Measurements from ENCODE around the gene ADGRG6. TPM values are rescaled to one million over a fixed set of nuclear protein-coding genes. Genes with fewer than 3 reads are reported as not detected.

Gene ADGRG6
- total RNA-seq, 1 donor from 2014 or later = 0.39 TPM

GRCh38 chr6:142336787-142337186 lies 35.0 kb downstream of the ADGRG6 start:
- no peaks in the 10 kb centered on the region for H4K20me1 ChIP-seq (ENCODE audit: low read depth)
- no peaks in the 10 kb centered on the region for H3K36me3 ChIP-seq
- Mint-ChIP-seq H3K36me3 (no peaks in the 10 kb centered on the region), H3K27ac (no peak overlapping the region), H3K9me3 (no peaks in the 10 kb centered on the region), H3K27me3 (ENCODE audit: insufficient read depth, low read depth) (no peaks in the 10 kb centered on the region), H3K4me1 (peaks cover 12% of the 10 kb centered on the region), H3K4me3 (no peak overlapping the region)
- no peak overlapping the region for H2AFZ ChIP-seq (replicated peaks)
- TF ChIP-seq CTCF (IDR thresholded peaks at IDR 0.05) (no peak), EZH2phosphoT487 (IDR thresholded peaks at IDR 0.05) (no peak), EZH2 (IDR thresholded peaks at IDR 0.05) (no peak)
- H3K4me3 ChIP-seq = no peak overlapping the region
- no peak overlapping the region for H3K27ac ChIP-seq
- no peak overlapping the region for H3K4me2 ChIP-seq
- DNase-seq (ENCODE audit: low spot score) = no peak
- H3K9me3 ChIP-seq (ENCODE audit: low read depth) = no peaks in the 10 kb centered on the region
- no peak overlapping the region for H3K9ac ChIP-seq
- no peaks in the 10 kb centered on the region for H3K27me3 ChIP-seq
- H3F3A ChIP-seq (ENCODE audit: low read depth) = no peaks in the 10 kb centered on the region
- H3K79me2 ChIP-seq (ENCODE audit: low read depth) = no peaks in the 10 kb centered on the region
- H3K4me1 ChIP-seq = no peaks in the 10 kb centered on the region

- DNase-seq (ENCODE audit: low spot score) = no peak
- Mint-ChIP-seq H3K27me3 (ENCODE audit: insufficient read depth, low read depth) (no peaks in the 10 kb centered on the region), H3K27ac (no peak overlapping the region), H3K36me3 (no peaks in the 10 kb centered on the region), H3K4me1 (peaks cover 12% of the 10 kb centered on the region), H3K4me3 (no peak overlapping the region), H3K9me3 (no peaks in the 10 kb centered on the region)
- Histone ChIP-seq H3K36me3 (no peaks in the 10 kb centered on the region), H3K9me3 (ENCODE audit: low read depth) (no peaks in the 10 kb centered on the region), H3K79me2 (ENCODE audit: low read depth) (no peaks in the 10 kb centered on the region), H3K4me2 (no peak overlapping the region), H3F3A (ENCODE audit: low read depth) (no peaks in the 10 kb centered on the region), H3K4me1 (no peaks in the 10 kb centered on the region), H3K9ac (no peak overlapping the region), H4K20me1 (ENCODE audit: low read depth) (no peaks in the 10 kb centered on the region), H3K4me3 (no peak overlapping the region), H3K27me3 (no peaks in the 10 kb centered on the region), H2AFZ (replicated peaks) (no peak overlapping the region), H3K27ac (no peak overlapping the region)
- TF ChIP-seq CTCF (IDR thresholded peaks at IDR 0.05) (no peak), EZH2phosphoT487 (IDR thresholded peaks at IDR 0.05) (no peak), EZH2 (IDR thresholded peaks at IDR 0.05) (no peak)
Measured at GRCh38 chr6:142339113-142339512, 37.3 kb downstream of the ADGRG6 start.

DNA sequence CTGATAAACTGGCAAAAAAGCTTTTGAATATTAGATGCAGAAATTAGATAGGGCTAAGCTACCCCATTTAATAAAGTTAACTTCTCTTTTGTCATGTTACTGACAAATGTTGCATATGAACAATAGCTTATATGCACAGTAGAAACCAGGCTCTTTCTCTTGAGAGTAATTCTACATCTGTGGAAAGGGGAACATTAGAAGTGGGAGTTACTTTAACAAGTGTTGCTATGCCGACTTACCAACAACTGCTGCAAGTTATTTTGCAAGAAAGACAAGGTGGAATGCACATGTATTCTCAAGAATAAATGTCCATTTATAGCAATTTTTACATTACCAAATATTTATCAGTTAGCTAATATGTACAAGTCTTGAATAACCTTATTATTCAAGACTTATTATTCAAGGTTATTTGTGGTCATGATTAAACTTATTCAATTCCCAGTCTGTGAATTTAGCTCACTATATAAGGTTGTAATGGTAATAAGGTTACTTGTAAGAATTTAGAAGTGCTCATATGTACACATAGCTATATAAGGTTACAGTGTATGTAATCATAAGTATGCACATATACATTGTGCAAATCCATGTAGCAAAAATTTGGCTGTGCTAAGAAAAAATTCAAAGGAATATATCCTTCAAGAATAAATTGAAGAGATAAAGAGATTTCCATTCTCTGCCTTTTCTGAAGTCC lies 38.3 kb downstream of the ADGRG6 start:
- Histone ChIP-seq H3K27me3 (no peaks in the 10 kb centered on the region), H2AFZ (replicated peaks) (no peak overlapping the region), H4K20me1 (ENCODE audit: low read depth) (no peaks in the 10 kb centered on the region), H3K4me3 (no peak overlapping the region), H3F3A (ENCODE audit: low read depth) (no peaks in the 10 kb centered on the region), H3K36me3 (no peaks in the 10 kb centered on the region), H3K4me2 (no peak overlapping the region), H3K9ac (no peak overlapping the region), H3K79me2 (ENCODE audit: low read depth) (no peaks in the 10 kb centered on the region), H3K4me1 (no peaks in the 10 kb centered on the region), H3K9me3 (ENCODE audit: low read depth) (no peaks in the 10 kb centered on the region), H3K27ac (no peak overlapping the region)
- no peak for DNase-seq (ENCODE audit: low spot score)
- H3K27me3 Mint-ChIP-seq (ENCODE audit: insufficient read depth, low read depth) = no peaks in the 10 kb centered on the region
- H3K4me1 Mint-ChIP-seq = peaks cover 12% of the 10 kb centered on the region
- H3K9me3 Mint-ChIP-seq = no peaks in the 10 kb centered on the region
- TF ChIP-seq CTCF (IDR thresholded peaks at IDR 0.05) (no peak), EZH2 (IDR thresholded peaks at IDR 0.05) (no peak), EZH2phosphoT487 (IDR thresholded peaks at IDR 0.05) (no peak)
- no peak overlapping the region for H3K27ac Mint-ChIP-seq
- no peak overlapping the region for H3K4me3 Mint-ChIP-seq
- no peaks in the 10 kb centered on the region for H3K36me3 Mint-ChIP-seq
